ENCODE data around the gene MBNL1.
"Not testable (repeated sequence)": the region's sequence is repeated elsewhere in the genome, so short reads cannot be mapped to it uniquely, and the experiment has no call there.

The MBNL1 gene

GRCh38 chr3:152392272-152392880 is 123.6 kb downstream of the MBNL1 start:
- Histone ChIP-seq H3K27me3 (ENCODE audit: control insufficient read depth, insufficient read depth, low read length) (no peaks in the 10 kb centered on the region), H3K9me3 (ENCODE audit: control insufficient read depth, insufficient read depth, low read length) (no peaks in the 10 kb centered on the region), H3K27ac (ENCODE audit: low read depth, low read length) (no peak overlapping the region), H3K9ac (ENCODE audit: low read depth, low read length) (no peak overlapping the region), H3K36me3 (ENCODE audit: control insufficient read depth, insufficient read depth, low read length) (no peaks in the 10 kb centered on the region), H3K4me3 (ENCODE audit: low read depth, low read length) (no peak overlapping the region; the same call in 1 of the 2 replicates), H3K4me1 (ENCODE audit: control insufficient read depth, insufficient read depth, low read length) (peaks cover 32% of the 10 kb centered on the region)

GRCh38 chr3:152394246-152394645 is 125.5 kb downstream of the MBNL1 start:
- no peaks in the 10 kb centered on the region for H3K27me3 ChIP-seq (ENCODE audit: control insufficient read depth, insufficient read depth, low read length)
- no peak overlapping the region for H3K4me3 ChIP-seq (ENCODE audit: low read depth, low read length)
- H3K27ac ChIP-seq (ENCODE audit: low read depth, low read length), result no peak overlapping the region
- no peak overlapping the region for H3K9ac ChIP-seq (ENCODE audit: low read depth, low read length)
- peaks cover 40% of the 10 kb centered on the region for H3K4me1 ChIP-seq (ENCODE audit: control insufficient read depth, insufficient read depth, low read length)
- no peaks in the 10 kb centered on the region for H3K36me3 ChIP-seq (ENCODE audit: control insufficient read depth, insufficient read depth, low read length)
- no peaks in the 10 kb centered on the region for H3K9me3 ChIP-seq (ENCODE audit: control insufficient read depth, insufficient read depth, low read length)

- H3K9me3 ChIP-seq (ENCODE audit: control insufficient read depth, insufficient read depth, low read length), result no peaks in the 10 kb centered on the region
- H3K4me1 ChIP-seq (ENCODE audit: control insufficient read depth, insufficient read depth, low read length), result peaks cover 35% of the 10 kb centered on the region
- H3K27me3 ChIP-seq (ENCODE audit: control insufficient read depth, insufficient read depth, low read length), result no peaks in the 10 kb centered on the region
- no peak overlapping the region for H3K9ac ChIP-seq (ENCODE audit: low read depth, low read length)
- no peak overlapping the region for H3K27ac ChIP-seq (ENCODE audit: low read depth, low read length)
- H3K36me3 ChIP-seq (ENCODE audit: control insufficient read depth, insufficient read depth, low read length), result no peaks in the 10 kb centered on the region
- H3K4me3 ChIP-seq (ENCODE audit: low read depth, low read length), result no peak overlapping the region
Observed at GRCh38 chr3:152395764-152396163, 127.0 kb downstream of the MBNL1 start.

- no peaks in the 10 kb centered on the region for H3K9me3 ChIP-seq (ENCODE audit: control insufficient read depth, insufficient read depth, low read length)
- H3K27me3 ChIP-seq (ENCODE audit: control insufficient read depth, insufficient read depth, low read length), result no peaks in the 10 kb centered on the region
Observed at GRCh38 chr3:152396867-152397266, 128.1 kb downstream of the MBNL1 start.

GRCh38 chr3:152397348-152397747 is 128.6 kb downstream of the MBNL1 start:
- H3K27me3 ChIP-seq (ENCODE audit: control insufficient read depth, insufficient read depth, low read length); H3K27ac ChIP-seq (ENCODE audit: low read depth, low read length); H3K36me3 ChIP-seq (ENCODE audit: control insufficient read depth, insufficient read depth, low read length); H3K9me3 ChIP-seq (ENCODE audit: control insufficient read depth, insufficient read depth, low read length); H3K4me3 ChIP-seq (ENCODE audit: low read depth, low read length); H3K9ac ChIP-seq (ENCODE audit: low read depth, low read length): not testable (repeated sequence)
- H3K4me1 ChIP-seq (ENCODE audit: control insufficient read depth, insufficient read depth, low read length), result peaks cover 23% of the 10 kb centered on the region

More at GRCh38 chr3:152396867-152397266, 128.1 kb downstream of the MBNL1 start:
- H3K4me3 ChIP-seq (ENCODE audit: low read depth, low read length), result no peak overlapping the region
- no peaks in the 10 kb centered on the region for H3K36me3 ChIP-seq (ENCODE audit: control insufficient read depth, insufficient read depth, low read length)
- no peak overlapping the region for H3K9ac ChIP-seq (ENCODE audit: low read depth, low read length)
- peaks cover 24% of the 10 kb centered on the region for H3K4me1 ChIP-seq (ENCODE audit: control insufficient read depth, insufficient read depth, low read length)
- H3K27ac ChIP-seq (ENCODE audit: low read depth, low read length), result no peak overlapping the region

- Histone ChIP-seq H3K9me3 (ENCODE audit: control insufficient read depth, insufficient read depth, low read length) (no peaks in the 10 kb centered on the region), H3K4me3 (ENCODE audit: low read depth, low read length) (no peak overlapping the region), H3K27me3 (ENCODE audit: control insufficient read depth, insufficient read depth, low read length) (no peaks in the 10 kb centered on the region), H3K4me1 (ENCODE audit: control insufficient read depth, insufficient read depth, low read length) (peaks cover 23% of the 10 kb centered on the region), H3K36me3 (ENCODE audit: control insufficient read depth, insufficient read depth, low read length) (no peaks in the 10 kb centered on the region), H3K9ac (ENCODE audit: low read depth, low read length) (no peak overlapping the region), H3K27ac (ENCODE audit: low read depth, low read length) (no peak overlapping the region)
Observed at GRCh38 chr3:152398495-152398894, 129.8 kb downstream of the MBNL1 start.

- H3K9ac ChIP-seq (ENCODE audit: low read depth, low read length), result no peak overlapping the region
- no peaks in the 10 kb centered on the region for H3K36me3 ChIP-seq (ENCODE audit: control insufficient read depth, insufficient read depth, low read length)
- no peaks in the 10 kb centered on the region for H3K9me3 ChIP-seq (ENCODE audit: control insufficient read depth, insufficient read depth, low read length)
- H3K27ac ChIP-seq (ENCODE audit: low read depth, low read length), result no peak overlapping the region
- H3K27me3 ChIP-seq (ENCODE audit: control insufficient read depth, insufficient read depth, low read length), result no peaks in the 10 kb centered on the region
- no peak overlapping the region for H3K4me3 ChIP-seq (ENCODE audit: low read depth, low read length)
- H3K4me1 ChIP-seq (ENCODE audit: control insufficient read depth, insufficient read depth, low read length), result peaks cover 31% of the 10 kb centered on the region
Observed at GRCh38 chr3:152399374-152399773, 130.6 kb downstream of the MBNL1 start.

GRCh38 chr3:152400887-152401286 is 132.2 kb downstream of the MBNL1 start:
- Histone ChIP-seq H3K36me3 (ENCODE audit: control insufficient read depth, insufficient read depth, low read length) (no peaks in the 10 kb centered on the region), H3K27ac (ENCODE audit: low read depth, low read length) (no peak overlapping the region), H3K9ac (ENCODE audit: low read depth, low read length) (no peak overlapping the region), H3K4me1 (ENCODE audit: control insufficient read depth, insufficient read depth, low read length) (peaks cover 41% of the 10 kb centered on the region), H3K4me3 (ENCODE audit: low read depth, low read length) (no peak overlapping the region), H3K9me3 (ENCODE audit: control insufficient read depth, insufficient read depth, low read length) (no peaks in the 10 kb centered on the region), H3K27me3 (ENCODE audit: control insufficient read depth, insufficient read depth, low read length) (no peaks in the 10 kb centered on the region)

- Histone ChIP-seq H3K36me3 (ENCODE audit: control insufficient read depth, insufficient read depth, low read length) (no peaks in the 10 kb centered on the region), H3K9me3 (ENCODE audit: control insufficient read depth, insufficient read depth, low read length) (no peaks in the 10 kb centered on the region), H3K4me1 (ENCODE audit: control insufficient read depth, insufficient read depth, low read length) (peaks cover 45% of the 10 kb centered on the region), H3K27ac (ENCODE audit: low read depth, low read length) (no peak overlapping the region), H3K27me3 (ENCODE audit: control insufficient read depth, insufficient read depth, low read length) (no peaks in the 10 kb centered on the region), H3K4me3 (ENCODE audit: low read depth, low read length) (no peak overlapping the region), H3K9ac (ENCODE audit: low read depth, low read length) (no peak overlapping the region)
Observed at GRCh38 chr3:152402695-152403451, 134.1 kb downstream of the MBNL1 start.

GRCh38 chr3:152403632-152404066 is 134.9 kb downstream of the MBNL1 start:
- no peak overlapping the region for H3K27ac ChIP-seq (ENCODE audit: low read depth, low read length)
- no peak overlapping the region; the same call in 1 of the 2 replicates for H3K4me3 ChIP-seq (ENCODE audit: low read depth, low read length)
- H3K4me1 ChIP-seq (ENCODE audit: control insufficient read depth, insufficient read depth, low read length), result peaks cover 41% of the 10 kb centered on the region
- no peaks in the 10 kb centered on the region for H3K9me3 ChIP-seq (ENCODE audit: control insufficient read depth, insufficient read depth, low read length)
- no peak overlapping the region for H3K9ac ChIP-seq (ENCODE audit: low read depth, low read length)
- no peaks in the 10 kb centered on the region for H3K36me3 ChIP-seq (ENCODE audit: control insufficient read depth, insufficient read depth, low read length)
- H3K27me3 ChIP-seq (ENCODE audit: control insufficient read depth, insufficient read depth, low read length), result no peaks in the 10 kb centered on the region

- Histone ChIP-seq H3K4me1 (ENCODE audit: control insufficient read depth, insufficient read depth, low read length) (peaks cover 37% of the 10 kb centered on the region), H3K9ac (ENCODE audit: low read depth, low read length) (no peak overlapping the region), H3K9me3 (ENCODE audit: control insufficient read depth, insufficient read depth, low read length) (no peaks in the 10 kb centered on the region), H3K27me3 (ENCODE audit: control insufficient read depth, insufficient read depth, low read length) (no peaks in the 10 kb centered on the region), H3K36me3 (ENCODE audit: control insufficient read depth, insufficient read depth, low read length) (no peaks in the 10 kb centered on the region), H3K27ac (ENCODE audit: low read depth, low read length) (no peak overlapping the region), H3K4me3 (ENCODE audit: low read depth, low read length) (no peak overlapping the region)
Observed at GRCh38 chr3:152404976-152405375, 136.2 kb downstream of the MBNL1 start.
